ENCODE results near the gene STK11IP. TPM values are rescaled to one million over a fixed set of nuclear protein-coding genes. Genes with fewer than 3 reads are reported as not detected.
A peak's percentile ranks its signal among the peaks of the same experiment; 100 is the strongest.
"Not testable (repeated sequence)": the region's sequence is repeated elsewhere in the genome, so short reads cannot be mapped to it uniquely, and the experiment has no call there.

Gene STK11IP
- total RNA-seq, 2 donors from 2014 or later: 20.0 to 25.3 TPM

GRCh38 chr2:219645631-219646527 lies 48.2 kb downstream of the STK11IP start:
- no peak for TF ChIP-seq CTCF (IDR thresholded peaks at IDR 0.05)
- Histone ChIP-seq H3K36me3 (no peaks in the 10 kb centered on the region), H3K27ac (peak overlapping the region in 1 of 2 donors; percentile 39), H3K27me3 (replicated peaks; ENCODE audit: insufficient read depth) (no peaks in the 10 kb centered on the region), H3K9me3 (no peaks in the 10 kb centered on the region), H3K4me1 (ENCODE audit: control insufficient read depth in 1 of 2, low read depth in 2 of 2) (peaks cover 8 to 15% of the 10 kb centered on the region in 2 donors), H3K4me3 (no peak overlapping the region)
- ATAC-seq (ENCODE audit: insufficient number of reproducible peaks, low FRiP score, low read depth) (peak; percentile 56), DNase-seq (ENCODE audit: low spot score) (no peak)

- H3K27ac ChIP-seq: no peak overlapping the region
- no peaks in the 10 kb centered on the region for H3K36me3 ChIP-seq
- TF ChIP-seq CTCF (IDR thresholded peaks at IDR 0.05): no peak
- DNase-seq (ENCODE audit: low spot score): no peak
- H3K27me3 ChIP-seq (replicated peaks; ENCODE audit: insufficient read depth): no peaks in the 10 kb centered on the region
- no peak for ATAC-seq (ENCODE audit: insufficient number of reproducible peaks, low FRiP score, low read depth)
- H3K4me3 ChIP-seq: no peak overlapping the region
- peaks cover 8 to 15% of the 10 kb centered on the region in 2 donors for H3K4me1 ChIP-seq (ENCODE audit: control insufficient read depth in 1 of 2, low read depth in 2 of 2)
- H3K9me3 ChIP-seq: no peaks in the 10 kb centered on the region
Measured at GRCh38 chr2:219648176-219648575, 50.5 kb downstream of the STK11IP start.

- Histone ChIP-seq H3K36me3 (no peaks in the 10 kb centered on the region), H3K4me1 (ENCODE audit: control insufficient read depth in 1 of 2, low read depth in 2 of 2) (peaks cover 8 to 15% of the 10 kb centered on the region in 2 donors), H3K27ac (no peak overlapping the region), H3K9me3 (no peaks in the 10 kb centered on the region), H3K4me3 (no peak overlapping the region), H3K27me3 (replicated peaks; ENCODE audit: insufficient read depth) (no peaks in the 10 kb centered on the region)
- ATAC-seq (ENCODE audit: insufficient number of reproducible peaks, low FRiP score, low read depth) (no peak), DNase-seq (ENCODE audit: low spot score) (no peak)
- no peak for TF ChIP-seq CTCF (IDR thresholded peaks at IDR 0.05)
Measured at GRCh38 chr2:219648963-219649362, 51.3 kb downstream of the STK11IP start.

- ATAC-seq (ENCODE audit: insufficient number of reproducible peaks, low FRiP score, low read depth) (no peak), DNase-seq (ENCODE audit: low spot score) (no peak)
- H3K4me3 ChIP-seq: no peak overlapping the region
Measured at GRCh38 chr2:219650426-219651248, 53.0 kb downstream of the STK11IP start.

GRCh38 chr2:219651656-219652055 lies 54.0 kb downstream of the STK11IP start:
- DNase-seq (ENCODE audit: low spot score); H3K36me3 ChIP-seq; ATAC-seq (ENCODE audit: insufficient number of reproducible peaks, low FRiP score, low read depth); H3K27me3 ChIP-seq (replicated peaks; ENCODE audit: insufficient read depth); H3K9me3 ChIP-seq; H3K4me3 ChIP-seq; H3K4me1 ChIP-seq (ENCODE audit: control insufficient read depth in 1 of 2, low read depth in 2 of 2); H3K27ac ChIP-seq: not testable (repeated sequence)

More at GRCh38 chr2:219650426-219651248, 53.0 kb downstream of the STK11IP start:
- Histone ChIP-seq H3K27ac (no peak overlapping the region), H3K4me1 (ENCODE audit: control insufficient read depth in 1 of 2, low read depth in 2 of 2) (peaks cover 2 to 7% of the 10 kb centered on the region in 2 donors), H3K27me3 (replicated peaks; ENCODE audit: insufficient read depth) (no peaks in the 10 kb centered on the region), H3K9me3 (no peaks in the 10 kb centered on the region), H3K36me3 (no peaks in the 10 kb centered on the region)
- no peak for TF ChIP-seq CTCF (IDR thresholded peaks at IDR 0.05)

Data from thoracic aorta (tissue), 2 donors.